ENCODE measurements around the gene MAD1L1.
"Not testable (repeated sequence)": the region's sequence is repeated elsewhere in the genome, so short reads cannot be mapped to it uniquely, and the experiment has no call there.

MAD1L1 gene

GRCh38 chr7:1865571-1866255 lies 367.0 kb downstream of the MAD1L1 start:
- DNase-seq: no peak

DNA sequence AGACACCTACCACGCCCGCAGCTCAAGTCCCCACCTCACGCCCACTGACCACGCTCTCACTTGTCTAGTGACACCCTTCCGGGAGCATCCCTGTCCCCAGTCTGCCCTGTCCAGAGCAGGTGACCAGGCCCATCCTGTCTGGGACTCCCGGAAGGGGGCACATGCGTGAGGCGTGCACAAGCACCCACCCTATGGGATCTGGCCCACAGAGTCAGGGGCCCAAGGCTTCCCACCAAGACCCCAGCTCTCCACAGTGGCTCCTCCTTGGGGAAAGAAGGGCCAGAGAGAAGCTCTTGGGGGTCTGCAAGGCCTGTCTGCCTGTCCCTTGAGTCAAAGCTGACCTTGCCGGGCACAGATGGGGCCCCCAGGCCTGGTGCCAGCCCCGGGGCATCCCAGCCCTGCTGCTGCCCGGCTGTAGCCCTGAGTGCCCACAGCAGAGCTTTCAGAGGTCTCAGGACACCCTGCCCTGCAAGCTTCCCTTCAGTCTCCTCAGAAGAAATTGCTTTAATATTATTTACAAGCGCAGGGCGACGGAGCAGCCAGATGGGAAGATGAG lies 367.7 kb downstream of the MAD1L1 start:
- no peak for DNase-seq

DNA sequence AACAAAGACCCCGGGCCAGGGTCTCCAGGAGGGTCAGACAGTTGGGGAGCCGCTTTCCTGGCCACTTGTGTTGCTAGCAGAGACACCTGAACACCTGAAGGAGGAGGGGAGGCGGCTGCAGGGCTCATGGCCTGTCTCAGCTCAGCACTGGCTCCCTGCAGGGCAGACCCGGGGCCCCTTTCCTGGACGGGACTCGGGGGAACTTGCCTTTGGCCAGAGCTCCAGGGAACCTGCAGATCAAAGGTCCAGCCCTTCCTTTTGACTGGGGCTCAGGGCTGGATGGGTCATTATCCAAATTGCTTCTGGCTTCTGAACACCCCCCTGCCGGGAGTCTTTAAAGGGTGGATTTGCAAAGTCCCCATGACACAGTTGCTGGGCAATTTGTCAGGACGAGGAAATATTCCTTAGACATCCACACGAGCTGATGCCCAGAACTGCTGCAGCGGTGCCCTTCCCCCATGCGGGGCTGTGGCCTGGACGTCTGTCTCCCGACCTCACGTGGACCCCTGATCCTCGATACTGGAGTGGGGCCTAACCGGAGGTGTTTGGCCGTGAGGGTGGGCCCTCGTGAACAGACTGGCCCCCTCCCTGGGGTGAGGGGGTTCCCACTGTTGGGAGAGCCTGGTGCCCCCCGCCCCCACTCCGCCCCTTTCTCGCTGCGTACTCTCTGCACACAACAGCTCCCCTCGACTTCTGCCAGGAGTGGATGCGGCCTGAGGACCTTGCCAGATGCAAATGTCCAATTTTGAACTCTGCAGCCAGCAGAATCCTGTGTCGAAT lies 368.4 kb downstream of the MAD1L1 start:
- DNase-seq: no peak

DNA sequence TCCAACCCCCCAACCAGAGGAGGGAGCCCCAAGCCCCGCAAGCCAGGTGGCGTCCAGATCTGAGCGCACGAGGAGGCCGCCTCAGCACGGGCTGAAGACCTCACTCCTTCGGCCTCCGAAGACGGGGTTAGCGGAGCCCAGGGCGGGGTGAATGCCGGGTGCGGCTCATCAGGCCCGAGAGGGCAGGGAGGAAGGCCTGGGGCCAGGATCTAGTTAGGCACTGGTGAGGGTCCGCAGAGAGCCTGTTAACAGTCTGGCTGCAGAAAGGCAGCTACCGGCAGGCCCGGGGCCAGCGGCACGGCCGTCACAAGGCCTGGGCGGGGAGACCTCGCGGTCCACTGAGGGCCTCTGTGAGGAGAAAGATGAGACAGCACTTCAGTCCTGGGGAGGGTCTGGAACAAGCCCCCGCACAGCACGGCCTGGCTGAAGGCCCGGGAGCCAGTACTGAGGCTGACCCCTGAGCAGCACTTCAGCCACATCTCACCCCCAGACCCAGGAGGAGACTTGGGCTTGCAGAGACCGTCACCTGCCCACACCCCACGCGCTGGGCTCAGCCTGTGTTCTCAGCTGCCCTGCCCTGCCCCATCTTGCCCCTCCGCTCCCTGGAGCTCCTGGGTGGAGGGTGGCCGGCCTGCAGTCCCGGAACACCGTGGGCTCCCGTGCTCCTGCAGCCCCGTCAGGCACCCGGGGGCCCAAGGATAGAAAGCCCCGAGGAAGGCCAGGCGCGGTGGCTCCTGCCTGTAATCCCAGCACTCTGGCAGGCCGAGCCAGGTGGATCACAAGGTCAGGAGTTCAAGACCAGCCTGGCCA lies 369.4 kb downstream of the MAD1L1 start:
- no peak for DNase-seq

- DNase-seq: no peak
These were observed 370.2 kb downstream of the MAD1L1 start for GRCh38 chr7:1862560-1862959.

DNA sequence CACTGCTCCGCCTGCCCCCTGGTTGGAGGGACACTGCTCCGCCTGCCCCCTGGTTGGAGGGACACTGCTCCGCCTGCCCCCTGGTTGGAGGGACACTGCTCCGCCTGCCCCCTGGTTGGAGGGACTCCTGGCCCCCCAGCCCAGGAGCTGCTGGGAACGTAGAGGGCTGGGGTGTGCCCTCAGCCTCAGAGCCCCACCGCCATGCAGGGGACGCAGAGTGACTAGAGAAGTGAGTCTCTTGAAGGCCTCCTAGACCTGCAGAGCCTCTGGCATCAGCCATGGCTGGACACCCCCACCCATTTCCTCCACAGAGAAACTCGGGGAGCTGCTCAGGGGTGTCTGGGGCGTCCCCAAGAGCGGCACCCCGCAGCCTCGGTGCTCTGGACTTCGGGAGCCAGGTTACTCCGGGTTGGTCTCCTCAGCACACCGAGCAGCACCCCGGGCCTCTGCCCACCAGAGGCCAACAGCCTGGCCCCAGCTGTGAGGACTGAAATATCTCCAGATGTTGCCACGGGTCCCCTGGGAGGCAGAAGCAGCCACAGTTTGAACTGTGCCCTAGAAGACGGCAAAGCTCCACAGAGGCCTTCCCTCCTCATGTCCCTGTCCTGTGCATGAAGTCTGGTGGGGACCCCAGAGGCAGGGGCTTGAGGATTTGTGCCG lies 370.8 kb downstream of the MAD1L1 start:
- no peak for DNase-seq

GRCh38 chr7:1860881-1861798 lies 371.6 kb downstream of the MAD1L1 start:
- DNase-seq: not testable (repeated sequence)

- no peak for DNase-seq
These were observed 373.3 kb downstream of the MAD1L1 start for GRCh38 chr7:1859266-1860035.

DNA sequence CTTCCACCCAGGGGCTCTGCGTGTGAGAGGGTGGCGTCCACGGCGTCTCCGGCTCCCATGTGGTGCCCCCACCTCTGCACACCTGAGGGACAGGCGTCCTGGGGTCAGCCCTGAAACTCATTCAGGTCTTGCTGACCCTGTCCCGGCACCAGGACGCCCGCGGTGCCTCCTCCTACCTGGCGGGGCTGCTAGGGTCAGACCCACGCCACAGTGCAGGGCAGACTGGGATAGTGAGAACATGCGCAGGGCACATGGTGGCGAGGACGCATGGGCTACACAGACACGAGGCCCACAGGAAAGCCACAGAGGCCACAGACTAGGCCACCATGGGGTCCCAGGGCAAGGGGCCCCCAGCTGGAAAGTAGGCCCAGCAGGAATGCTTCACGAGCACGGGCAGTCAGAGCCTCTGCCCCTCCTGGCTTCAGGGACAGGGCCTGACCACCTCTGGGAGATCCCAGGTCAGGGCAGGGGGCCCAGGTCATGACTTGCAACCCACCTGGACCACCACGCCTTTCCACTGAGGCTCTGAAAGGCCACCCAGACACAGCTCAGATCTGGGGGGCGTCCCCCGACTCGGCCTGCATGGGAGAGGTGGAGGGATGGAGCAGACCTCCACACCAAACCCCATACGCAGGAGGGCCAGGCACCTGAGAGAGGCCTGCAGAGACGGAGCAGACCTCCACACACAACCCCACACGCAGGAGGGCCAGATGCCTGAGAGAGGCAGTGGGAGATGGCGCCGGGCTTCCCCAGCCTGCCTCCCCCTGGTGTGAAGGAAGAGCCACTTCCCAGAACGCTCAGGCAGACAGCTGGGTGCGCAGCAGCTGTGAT lies 374.1 kb downstream of the MAD1L1 start:
- no peak for DNase-seq

GRCh38 chr7:1857487-1858421 lies 375.0 kb downstream of the MAD1L1 start:
- DNase-seq: no peak

DNA sequence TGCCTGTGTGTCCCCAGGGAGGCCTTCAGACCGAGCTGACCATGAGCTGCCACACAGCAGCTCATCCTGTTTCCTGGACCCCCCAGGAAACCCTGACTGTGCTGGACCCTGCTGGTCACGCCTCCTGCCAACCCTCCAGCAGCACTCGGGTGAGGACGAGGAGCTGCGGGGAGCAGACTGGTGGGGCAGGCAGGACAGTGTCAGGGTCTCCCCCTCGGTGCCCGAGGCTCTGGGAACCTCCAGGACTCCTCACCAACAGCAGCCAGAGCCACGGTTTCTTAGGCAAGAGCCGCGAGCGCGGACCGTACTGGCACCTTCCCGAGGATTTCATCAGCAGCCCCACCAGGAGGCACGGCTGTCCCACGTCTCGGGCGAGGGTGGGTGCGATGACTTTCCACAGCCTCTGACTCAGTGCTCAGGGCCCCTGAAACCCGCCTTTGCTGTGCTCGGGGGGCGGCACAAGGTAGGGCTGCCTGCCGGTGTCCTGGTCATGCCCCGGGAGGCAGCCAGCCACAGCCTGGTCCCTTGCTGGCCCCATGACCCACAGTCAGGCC lies 375.8 kb downstream of the MAD1L1 start:
- DNase-seq: no peak

GRCh38 chr7:1856161-1856887 lies 376.4 kb downstream of the MAD1L1 start:
- DNase-seq: no peak

GRCh38 chr7:1855725-1856160 lies 377.0 kb downstream of the MAD1L1 start:
- DNase-seq: no peak

- no peak for DNase-seq
These were observed 377.6 kb downstream of the MAD1L1 start for GRCh38 chr7:1854866-1855724.

DNA sequence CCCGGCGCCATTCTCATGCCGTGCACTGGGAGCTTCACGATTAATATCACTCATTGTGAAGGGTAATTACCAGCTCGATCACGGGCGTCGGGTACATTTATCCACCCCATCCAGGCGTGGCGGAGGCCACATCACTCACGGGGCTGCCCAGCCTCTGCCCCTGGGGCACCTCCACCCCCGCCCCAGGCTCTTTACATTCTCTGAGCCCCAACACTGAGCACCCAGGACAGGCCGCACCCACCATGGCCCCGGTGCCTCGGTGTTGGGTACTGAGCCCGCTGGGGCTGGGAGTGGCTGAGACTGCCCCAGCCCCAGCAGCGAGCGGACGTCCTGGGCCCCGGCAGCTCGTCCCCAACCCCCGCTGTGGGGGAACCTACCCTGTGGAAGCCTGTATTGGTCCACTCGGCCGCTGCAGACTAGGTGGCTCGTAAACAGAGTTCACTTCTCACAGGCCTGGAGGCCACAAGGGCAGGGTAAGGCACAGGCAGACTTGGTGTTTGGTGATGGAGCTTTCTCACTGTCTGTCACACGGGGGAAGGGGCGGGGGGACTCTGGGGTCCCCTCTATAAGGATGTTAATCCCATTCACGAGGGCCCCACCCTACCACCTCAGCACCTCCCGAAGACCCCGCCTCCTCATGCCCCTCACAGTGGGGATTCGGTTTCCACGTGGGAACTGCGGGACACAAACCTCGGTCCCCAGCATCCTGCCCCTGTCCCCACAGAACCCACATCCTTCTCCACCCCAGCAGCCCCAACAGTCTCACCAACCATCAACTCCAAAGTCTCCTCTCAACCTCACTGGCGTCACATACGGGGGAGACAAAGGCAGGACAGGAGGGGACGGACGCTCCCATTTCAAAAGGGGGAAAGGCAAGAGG lies 378.5 kb downstream of the MAD1L1 start:
- DNase-seq: no peak
